Measurements from ENCODE around the gene USP24.

- no peak for TF ChIP-seq ZNF274 (IDR thresholded peaks at IDR 0.05; ENCODE audit: low read depth, low read length)
- TF ChIP-seq SUZ12 (IDR thresholded peaks at IDR 0.05; ENCODE audit: extremely low read depth, insufficient read depth, insufficient read length): no peak
Measured at GRCh38 chr1:55018395-55018794, 196.8 kb downstream of the USP24 start.
